Uterus (tissue), 4 donors: Measurements from ENCODE around the gene PSMG4. TPM values are rescaled to one million over a fixed set of nuclear protein-coding genes. Genes with fewer than 3 reads are reported as not detected.
A peak's percentile ranks its signal among the peaks of the same experiment; 100 is the strongest.

ENCODE experiments used
- DNase-seq, 2 donors: peaks; one replicate each; pipeline ENCODE4 v3.0.0-alpha.2; 2019 to 2020
- H3K27ac ChIP-seq, 2 donors: fragments of 200-600 bp; sonication (generic); 1 replicate in 1 of 2; 2 replicates in 1 of 2; pipeline ENCODE4 v1.5.1; 2016 to 2018
- H3K27me3 ChIP-seq, 2 donors: fragments of 200-600 bp; sonication (generic); one replicate each; pipeline ENCODE4 v1.5.1; 2018 to 2019; ENCODE audit warnings: control low read depth in 1 of 2
- H3K36me3 ChIP-seq, 2 donors: fragments of 200-600 bp; sonication (generic); one replicate each; pipeline ENCODE4 v1.5.1; 2019; ENCODE audit warnings: control low read depth in 1 of 2
- H3K4me1 ChIP-seq, 2 donors: fragments of 200-600 bp; sonication (generic); one replicate each; pipeline ENCODE4 v1.5.1; 2018 to 2019; ENCODE audit warnings: control low read depth in 1 of 2
- H3K4me3 ChIP-seq, 2 donors: fragments of 200-600 bp; sonication (generic); 1 replicate in 1 of 2; 2 replicates in 1 of 2; pipeline ENCODE4 v1.5.1; 2018 to 2019; ENCODE audit warnings: mild to moderate bottlenecking in 1 of 2
- H3K9me3 ChIP-seq, 2 donors: fragments of 200-600 bp; sonication (generic); one replicate each; pipeline ENCODE4 v1.5.1; 2019; ENCODE audit warnings: control low read depth in 1 of 2
- POLR2A ChIP-seq, 2 donors: fragments of 450-650 bp; IDR thresholded peaks; one replicate each; pipeline ENCODE4 v1.6.1; 2016; ENCODE audit warnings: antibody characterized with exemption in 2 of 2, mild to moderate bottlenecking in 1 of 2, moderate library complexity in 1 of 2
- intact Hi-C: fragments of 100-400 bp; cut with DNase I; formaldehyde crosslinking; loops from one replicate; pipeline ENCODE4 v1.15.1; 2023; ENCODE audit warnings: low total_unique reads
- total RNA-seq, 4 donors: library from RNA; depleted of rRNA in 3 of 4; stranded (reverse); fragments of >200 nt in 3 of 4; gene quantifications; one replicate each; pipeline versions ENCODE4 v1.1.0 to v1.2.4, GENCODE V29; 2014 to 2023
- TF ChIP-seq, protein P1 (sequence below), 4 experiments: fragments of 200-600 bp in 2 of 4; fragments of 450-650 bp in 2 of 4; sonication (generic) in 2 of 4; IDR thresholded peaks; one replicate each; pipeline ENCODE4 v1.5.1; 2016 to 2019; ENCODE audit warnings: antibody characterized with exemption in 4 of 4, mild to moderate bottlenecking in 2 of 4, moderate library complexity in 1 of 4
- donor health status: DM: yes; HTN: yes; CAD: no.

The PSMG4 gene
- total RNA-seq, 4 donors from 2014 or later = 13.1 to 49.4 (median 28.0) TPM

DNA sequence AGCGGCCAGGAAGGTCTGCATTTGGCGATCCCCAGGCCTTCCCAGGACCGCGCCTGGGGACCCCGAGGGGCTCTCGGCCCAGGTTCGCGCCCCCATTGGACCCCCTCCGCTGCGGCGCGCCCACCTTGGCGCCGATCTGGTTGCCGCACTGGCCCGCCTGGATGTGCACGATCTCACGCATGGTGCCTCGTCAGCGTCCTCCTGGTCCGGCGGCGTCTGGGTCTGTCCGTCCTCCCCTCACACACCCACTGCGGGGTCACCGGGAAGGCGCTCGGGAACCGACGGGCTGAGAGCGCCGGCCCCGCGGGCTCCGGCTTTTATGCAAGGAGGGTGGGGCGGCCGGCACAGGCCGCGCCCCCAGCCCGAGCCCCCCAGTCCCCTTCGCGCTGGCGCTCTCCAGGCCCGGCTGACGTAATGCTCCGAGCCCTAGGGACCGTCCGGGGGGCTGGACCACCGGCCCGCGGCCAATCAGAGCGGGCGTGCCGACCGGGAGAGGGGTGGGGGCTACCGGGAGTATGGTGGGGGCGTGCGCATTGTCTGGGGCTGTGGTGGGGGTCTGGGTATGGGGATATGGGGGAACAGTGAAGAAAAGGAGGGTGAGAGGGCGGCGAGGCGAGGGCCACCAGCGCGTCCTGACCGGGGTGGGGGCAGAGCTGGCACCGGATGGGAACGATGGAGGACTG is 31.2 kb upstream of the PSMG4 start, which contains the start of gene TUBB2B:
Gene TUBB2B, minus strand, starts transcription at position 291 of the 683 bp plus-strand sequence. Its CDS starts 110 bp downstream, at position 181.
- intact Hi-C loops = no loop called here
- TF ChIP-seq, protein P1, sequence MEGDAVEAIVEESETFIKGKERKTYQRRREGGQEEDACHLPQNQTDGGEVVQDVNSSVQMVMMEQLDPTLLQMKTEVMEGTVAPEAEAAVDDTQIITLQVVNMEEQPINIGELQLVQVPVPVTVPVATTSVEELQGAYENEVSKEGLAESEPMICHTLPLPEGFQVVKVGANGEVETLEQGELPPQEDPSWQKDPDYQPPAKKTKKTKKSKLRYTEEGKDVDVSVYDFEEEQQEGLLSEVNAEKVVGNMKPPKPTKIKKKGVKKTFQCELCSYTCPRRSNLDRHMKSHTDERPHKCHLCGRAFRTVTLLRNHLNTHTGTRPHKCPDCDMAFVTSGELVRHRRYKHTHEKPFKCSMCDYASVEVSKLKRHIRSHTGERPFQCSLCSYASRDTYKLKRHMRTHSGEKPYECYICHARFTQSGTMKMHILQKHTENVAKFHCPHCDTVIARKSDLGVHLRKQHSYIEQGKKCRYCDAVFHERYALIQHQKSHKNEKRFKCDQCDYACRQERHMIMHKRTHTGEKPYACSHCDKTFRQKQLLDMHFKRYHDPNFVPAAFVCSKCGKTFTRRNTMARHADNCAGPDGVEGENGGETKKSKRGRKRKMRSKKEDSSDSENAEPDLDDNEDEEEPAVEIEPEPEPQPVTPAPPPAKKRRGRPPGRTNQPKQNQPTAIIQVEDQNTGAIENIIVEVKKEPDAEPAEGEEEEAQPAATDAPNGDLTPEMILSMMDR (IDR thresholded peaks at IDR 0.05) = no peak
- TF ChIP-seq POLR2A (IDR thresholded peaks at IDR 0.05) = no peak
- Histone ChIP-seq H3K27me3 (peaks cover 3 to 25% of the 10 kb centered on the region in 2 donors), H3K27ac (no peak within 1 kb of the TSS), H3K4me3 (peak within 1 kb of the TSS; percentile 6 to 25), H3K36me3 (no peaks in the 10 kb centered on the region), H3K9me3 (no peaks in the 10 kb centered on the region), H3K4me1 (peaks cover 0 to 19% of the 10 kb centered on the region in 2 donors)
- peak in 1 of 2 donors; percentile 29 for DNase-seq

- Histone ChIP-seq H3K9me3 (no peaks in the 10 kb centered on the region), H3K27ac (no peak overlapping the region), H3K27me3 (peaks cover 3 to 31% of the 10 kb centered on the region in 2 donors), H3K4me3 (peak overlapping the region in 1 of 2 donors; percentile 25), H3K4me1 (peaks cover 0 to 19% of the 10 kb centered on the region in 2 donors), H3K36me3 (no peaks in the 10 kb centered on the region)
- no peak for TF ChIP-seq POLR2A (IDR thresholded peaks at IDR 0.05)
- TF ChIP-seq, protein P1 (IDR thresholded peaks at IDR 0.05) = no peak
- no peak for DNase-seq
- intact Hi-C loops = no loop called here
Measured at GRCh38 chr6:3228046-3228671, 30.6 kb upstream of the PSMG4 start.

GRCh38 chr6:3228771-3229565 is 29.8 kb upstream of the PSMG4 start:
- peak overlapping the region in 1 of 2 donors; percentile 25 for H3K4me3 ChIP-seq
- no peak overlapping the region for H3K27ac ChIP-seq
- peaks cover 0 to 19% of the 10 kb centered on the region in 2 donors for H3K4me1 ChIP-seq
- no peaks in the 10 kb centered on the region for H3K9me3 ChIP-seq
- peaks cover 3 to 31% of the 10 kb centered on the region in 2 donors for H3K27me3 ChIP-seq
- intact Hi-C loops = no loop called here
- no peak for DNase-seq
- no peaks in the 10 kb centered on the region for H3K36me3 ChIP-seq
- no peak for TF ChIP-seq POLR2A (IDR thresholded peaks at IDR 0.05)
- TF ChIP-seq, protein P1 (IDR thresholded peaks at IDR 0.05) = no peak

GRCh38 chr6:3229566-3230178 is 29.1 kb upstream of the PSMG4 start:
- peaks cover 0 to 19% of the 10 kb centered on the region in 2 donors for H3K4me1 ChIP-seq
- no peak overlapping the region for H3K27ac ChIP-seq
- peaks cover 3 to 31% of the 10 kb centered on the region in 2 donors for H3K27me3 ChIP-seq
- H3K36me3 ChIP-seq = no peaks in the 10 kb centered on the region
- no peak overlapping the region for H3K4me3 ChIP-seq
- intact Hi-C loops = no loop called here
- no peaks in the 10 kb centered on the region for H3K9me3 ChIP-seq
- DNase-seq = no peak
- TF ChIP-seq, protein P1 (IDR thresholded peaks at IDR 0.05) = no peak
- no peak for TF ChIP-seq POLR2A (IDR thresholded peaks at IDR 0.05)
